22Rv1 (cell line): ENCODE measurements around the gene MT3.

ENCODE experiments used
- H3K27ac ChIP-seq: fragments of 450-650 bp; 2 replicates; pipeline ENCODE4 v1.5.1; 2017
- CTCF ChIP-seq: fragments of 450-650 bp; IDR thresholded peaks from 2 replicates; pipeline ENCODE4 v1.5.1; 2017; ENCODE audit warnings: mild to moderate bottlenecking
- ZFX ChIP-seq: fragments of 450-650 bp; IDR thresholded peaks from 2 replicates; pipeline ENCODE4 v1.6.1; 2017; ENCODE audit warnings: antibody characterized with exemption, borderline replicate concordance

The MT3 gene

GRCh38 chr16:56589141-56590039 lies at the start of gene MT3:
Gene MT3, plus strand, starts transcription at chr16:56589528. Its CDS starts 63 bp downstream, at chr16:56589591.
- H3K27ac ChIP-seq: no peak within 1 kb of the TSS
- no peak for TF ChIP-seq ZFX
- TF ChIP-seq CTCF: peak; percentile 22

- TF ChIP-seq CTCF (no peak), ZFX (no peak)
- no peak overlapping the region for H3K27ac ChIP-seq
These were observed 49.7 kb upstream of the MT3 start for GRCh38 chr16:56539656-56540055.

GRCh38 chr16:56542039-56542438 lies 47.3 kb upstream of the MT3 start:
- no peak for TF ChIP-seq CTCF
- no peak for TF ChIP-seq ZFX
- no peak overlapping the region for H3K27ac ChIP-seq

GRCh38 chr16:56547120-56547948 lies 42.0 kb upstream of the MT3 start:
- H3K27ac ChIP-seq: no peak overlapping the region
- TF ChIP-seq ZFX: no peak
- TF ChIP-seq CTCF: no peak

GRCh38 chr16:56547949-56548567 lies 41.3 kb upstream of the MT3 start:
- TF ChIP-seq CTCF (no peak), ZFX (no peak)

GRCh38 chr16:56549161-56549560 lies 40.2 kb upstream of the MT3 start:
- no peak for TF ChIP-seq CTCF
- no peak for TF ChIP-seq ZFX
- no peak overlapping the region for H3K27ac ChIP-seq

More at GRCh38 chr16:56547949-56548567, 41.3 kb upstream of the MT3 start:
- no peak overlapping the region for H3K27ac ChIP-seq
